CD4-positive, alpha-beta T cell treated with Interleukin-10 for 1 hour (primary cell): ENCODE results near the gene PLEKHM1.
A peak's percentile ranks its signal among the peaks of the same experiment; 100 is the strongest.
"Not testable (repeated sequence)": the region's sequence is repeated elsewhere in the genome, so short reads cannot be mapped to it uniquely, and the experiment has no call there.

Experiments
- DNase-seq: peaks from one replicate; pipeline ENCODE4 v3.0.0-alpha.2; 2020

Gene PLEKHM1

DNA sequence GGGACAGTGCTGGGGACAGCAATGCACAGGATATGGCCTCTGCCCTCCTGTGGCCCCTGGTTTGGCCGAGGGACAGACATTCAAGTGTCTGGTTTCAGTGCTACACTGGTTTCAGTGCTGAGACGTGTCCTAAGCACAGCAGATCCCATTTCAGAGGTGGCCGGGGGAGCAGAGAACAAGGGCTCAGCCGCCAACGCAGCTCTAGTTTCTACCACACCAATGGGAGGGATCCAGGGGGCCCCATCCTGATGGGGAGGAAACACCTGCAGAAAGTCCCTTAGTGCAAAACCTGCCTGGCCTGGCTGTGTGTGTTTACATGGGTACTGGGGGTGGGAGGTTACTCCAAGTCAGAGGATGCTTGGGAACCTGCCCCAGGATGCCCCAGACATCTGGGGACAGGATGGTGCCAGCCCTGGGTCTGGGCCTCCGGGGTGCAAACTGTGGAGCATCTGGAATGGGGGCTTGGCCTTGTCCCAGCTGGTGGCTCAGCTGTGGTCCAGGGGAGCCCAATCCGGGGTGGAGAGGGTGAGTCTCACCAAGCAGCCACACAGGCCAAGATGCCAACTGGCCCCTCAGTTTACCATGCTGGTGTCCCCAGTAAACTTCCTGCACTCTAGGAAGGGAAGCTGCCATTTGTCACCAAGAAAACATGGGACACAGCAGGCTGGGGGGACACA lies 49.5 kb downstream of the PLEKHM1 start:
- not testable (repeated sequence) for DNase-seq

DNA sequence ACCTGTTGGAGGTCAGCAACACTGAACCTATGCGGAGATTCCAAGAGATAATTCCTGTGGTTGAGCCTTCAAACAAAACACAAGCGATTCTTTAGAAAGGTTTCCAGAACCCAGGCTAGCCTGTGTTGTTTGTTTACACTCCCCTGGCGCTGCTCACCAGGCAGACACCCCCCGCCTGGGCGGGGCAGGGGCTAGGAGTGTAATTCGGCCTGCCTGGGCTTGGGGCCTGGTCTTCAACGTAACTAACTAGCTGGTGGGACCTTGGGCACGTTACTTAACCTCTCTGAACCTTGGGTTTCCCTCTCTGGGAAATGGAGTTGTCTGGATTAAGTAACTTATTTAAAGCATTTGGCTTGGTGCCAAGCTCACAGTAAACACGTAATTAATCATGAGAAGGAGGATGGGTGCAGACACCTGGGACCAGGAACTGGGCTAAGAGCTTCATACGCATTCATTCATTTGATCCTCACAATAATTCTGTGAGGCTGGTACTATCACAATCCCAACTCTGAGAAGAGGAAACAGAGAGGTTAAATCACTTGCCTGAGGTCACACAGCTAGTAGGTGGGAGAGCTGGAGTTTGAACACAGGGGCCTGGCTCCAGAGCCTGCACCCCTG lies 50.3 kb downstream of the PLEKHM1 start:
- DNase-seq, result no peak

DNA sequence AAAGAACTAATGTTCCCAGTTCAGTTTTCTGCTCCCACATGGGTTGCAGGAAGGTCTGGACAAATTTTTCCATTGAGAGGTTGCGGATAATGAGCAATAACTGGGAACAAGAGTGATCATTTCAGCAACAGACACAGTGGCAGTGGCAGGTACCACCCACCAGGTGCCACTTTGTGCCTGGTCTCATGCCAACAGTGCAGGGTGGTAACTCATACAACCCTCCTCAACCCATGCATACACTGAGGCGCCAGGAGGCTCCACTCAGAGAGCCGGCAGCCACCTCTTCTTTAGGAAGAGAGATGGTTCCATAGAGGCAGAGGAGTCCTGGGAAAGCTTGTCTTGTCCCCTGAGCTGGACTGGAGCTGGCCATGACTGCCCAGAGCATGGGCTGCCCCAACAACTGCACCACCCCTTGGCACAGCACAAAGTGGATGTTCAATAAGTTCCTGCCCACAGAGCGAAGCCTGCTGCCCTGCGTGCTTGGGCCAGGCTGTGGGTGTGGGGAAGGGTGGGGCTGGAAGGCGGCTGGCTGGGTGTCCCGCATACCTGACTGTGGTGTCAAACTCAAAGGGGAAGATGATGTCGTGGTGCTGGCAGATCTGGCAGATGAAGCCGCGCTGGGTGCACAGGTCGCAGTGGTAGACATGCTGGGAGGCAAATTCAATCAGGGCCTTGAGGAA lies 51.5 kb downstream of the PLEKHM1 start:
- DNase-seq, result no peak

DNA sequence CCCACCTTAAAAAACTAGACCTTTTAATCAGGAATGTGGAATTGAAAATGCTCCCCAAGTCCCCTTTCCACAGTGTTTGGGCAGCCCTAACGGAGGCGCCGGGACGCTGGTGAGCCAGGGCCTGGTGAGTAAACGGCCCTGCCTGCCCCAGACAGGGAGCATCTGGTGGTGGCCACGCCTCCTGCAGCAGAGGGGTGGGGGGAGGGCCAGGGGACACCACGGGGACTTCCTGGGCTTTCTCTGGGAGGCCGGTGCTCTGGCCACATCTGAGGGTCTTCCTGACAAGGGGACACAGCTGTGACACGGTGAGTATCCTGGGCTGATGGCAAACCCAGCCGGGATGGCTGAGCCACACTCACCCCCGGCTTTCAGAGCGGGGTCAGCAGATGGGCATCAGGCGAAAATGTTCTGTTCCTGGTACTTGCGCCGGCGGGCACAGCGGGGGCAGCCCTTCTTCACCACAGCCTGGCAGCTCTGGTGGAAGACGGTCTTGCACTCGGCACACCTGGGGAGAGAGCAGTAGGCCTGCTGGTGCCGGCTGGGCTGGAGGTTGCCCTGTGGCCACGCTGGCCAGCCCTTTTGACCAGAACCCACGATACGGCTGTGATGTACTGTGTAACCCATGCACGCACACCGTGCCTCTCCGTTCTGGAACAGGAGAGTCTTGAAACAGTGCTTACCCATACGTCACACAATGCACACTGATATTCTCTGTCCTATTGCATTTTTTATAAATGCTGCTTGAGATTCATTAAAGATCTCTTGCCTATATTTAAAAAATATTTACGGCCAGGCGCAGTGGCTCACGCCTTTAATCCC lies 52.8 kb downstream of the PLEKHM1 start:
- no peak for DNase-seq

DNA sequence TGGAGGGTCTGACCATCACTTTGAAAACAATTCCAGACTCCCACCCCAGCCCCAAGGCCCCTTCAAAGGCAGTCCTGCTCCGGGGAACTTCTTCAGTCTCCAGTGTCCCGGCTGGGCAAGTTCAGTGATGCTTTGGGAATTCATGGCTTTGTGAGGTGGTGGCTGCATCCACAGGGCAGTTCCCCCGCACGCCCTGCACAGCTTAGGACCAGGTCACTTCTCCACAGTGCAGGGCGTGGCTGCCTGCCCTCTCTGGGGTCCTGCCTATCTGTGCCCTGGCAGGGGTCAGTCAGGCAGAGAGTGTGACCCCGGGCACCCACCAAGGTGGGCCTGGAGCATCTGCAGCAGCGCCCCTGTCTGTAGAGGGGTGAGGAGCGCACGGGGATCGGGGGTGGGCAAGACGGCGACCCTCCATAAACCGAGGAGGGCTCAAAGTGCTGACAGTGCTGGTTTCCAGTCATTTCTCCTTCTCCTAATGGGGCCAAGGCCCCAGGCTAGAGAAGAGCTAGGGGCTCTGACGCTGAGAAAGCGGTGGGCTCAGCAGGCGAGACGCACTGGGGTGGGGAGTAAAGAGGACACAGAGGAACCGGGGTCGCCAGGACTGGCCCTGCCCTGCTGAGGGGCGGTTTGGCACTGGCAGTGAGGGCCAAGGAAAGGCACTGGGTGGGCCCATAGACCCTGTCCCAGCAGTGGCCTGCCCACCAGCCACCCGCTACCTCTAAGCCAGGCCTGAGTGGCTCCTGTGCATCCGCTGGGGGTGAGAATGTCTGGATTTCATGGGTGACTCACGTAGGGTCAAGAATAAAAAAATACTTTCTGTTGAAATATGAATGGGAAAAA lies 53.7 kb downstream of the PLEKHM1 start:
- no peak for DNase-seq

DNA sequence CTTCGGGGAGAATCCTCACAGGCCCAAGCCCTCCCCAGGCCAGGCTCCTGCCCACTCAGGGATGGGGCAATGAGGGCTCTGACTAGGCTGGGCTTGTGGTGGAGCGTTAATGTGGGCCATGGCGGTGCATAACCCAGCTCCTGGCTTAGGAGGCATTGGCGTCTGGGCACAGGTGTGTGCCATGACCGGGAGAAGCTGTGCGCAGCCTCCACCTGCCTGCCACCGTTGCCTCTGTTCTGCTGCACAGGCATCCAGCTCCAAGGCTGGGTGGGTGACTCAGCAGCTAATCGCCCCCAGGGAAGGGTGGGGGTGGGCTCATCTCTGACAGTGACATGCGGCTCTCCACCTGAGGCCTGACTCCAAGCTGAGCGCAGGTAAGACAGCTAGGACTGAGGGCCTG lies 54.4 kb downstream of the PLEKHM1 start:
- DNase-seq, result no peak

DNA sequence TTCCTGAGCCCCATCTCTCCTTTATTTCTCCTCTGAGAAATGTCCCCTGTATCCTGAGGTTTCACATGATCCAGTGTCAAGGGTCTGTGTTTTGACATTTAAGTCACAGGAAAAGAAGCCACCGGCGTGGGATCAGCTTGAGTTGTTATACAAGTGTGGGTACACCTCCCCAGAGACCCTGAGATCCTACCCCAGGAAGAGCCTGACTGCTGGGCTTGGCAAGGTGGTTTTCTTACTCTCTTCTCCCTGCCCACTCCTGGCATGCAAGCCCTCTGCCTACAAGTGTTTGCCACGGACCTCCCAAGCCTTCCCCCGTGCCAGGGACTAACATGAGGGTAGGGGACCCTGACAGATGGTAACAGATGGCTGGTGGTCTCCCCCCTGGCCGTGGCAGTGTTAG lies 55.0 kb downstream of the PLEKHM1 start:
- DNase-seq, result no peak

DNA sequence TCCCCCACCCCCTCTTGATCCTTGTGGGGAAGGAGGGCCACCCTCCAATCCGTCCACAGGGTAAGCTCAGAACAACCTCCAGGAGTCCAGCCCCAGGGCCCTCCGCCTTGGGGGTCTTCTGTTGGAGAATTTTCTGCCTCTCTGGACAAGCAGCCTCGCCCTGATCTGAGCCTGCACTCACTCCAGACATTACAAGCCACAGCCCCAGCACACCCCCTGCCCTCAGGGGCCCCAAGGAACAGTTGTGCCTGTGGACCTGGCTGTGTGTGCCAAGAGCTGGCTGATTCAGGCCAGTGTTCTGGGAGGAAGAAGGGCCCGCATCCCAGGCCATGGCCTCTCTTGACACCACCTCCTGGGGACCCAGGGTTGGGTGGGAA lies 57.4 kb downstream of the PLEKHM1 start:
- no peak for DNase-seq

DNA sequence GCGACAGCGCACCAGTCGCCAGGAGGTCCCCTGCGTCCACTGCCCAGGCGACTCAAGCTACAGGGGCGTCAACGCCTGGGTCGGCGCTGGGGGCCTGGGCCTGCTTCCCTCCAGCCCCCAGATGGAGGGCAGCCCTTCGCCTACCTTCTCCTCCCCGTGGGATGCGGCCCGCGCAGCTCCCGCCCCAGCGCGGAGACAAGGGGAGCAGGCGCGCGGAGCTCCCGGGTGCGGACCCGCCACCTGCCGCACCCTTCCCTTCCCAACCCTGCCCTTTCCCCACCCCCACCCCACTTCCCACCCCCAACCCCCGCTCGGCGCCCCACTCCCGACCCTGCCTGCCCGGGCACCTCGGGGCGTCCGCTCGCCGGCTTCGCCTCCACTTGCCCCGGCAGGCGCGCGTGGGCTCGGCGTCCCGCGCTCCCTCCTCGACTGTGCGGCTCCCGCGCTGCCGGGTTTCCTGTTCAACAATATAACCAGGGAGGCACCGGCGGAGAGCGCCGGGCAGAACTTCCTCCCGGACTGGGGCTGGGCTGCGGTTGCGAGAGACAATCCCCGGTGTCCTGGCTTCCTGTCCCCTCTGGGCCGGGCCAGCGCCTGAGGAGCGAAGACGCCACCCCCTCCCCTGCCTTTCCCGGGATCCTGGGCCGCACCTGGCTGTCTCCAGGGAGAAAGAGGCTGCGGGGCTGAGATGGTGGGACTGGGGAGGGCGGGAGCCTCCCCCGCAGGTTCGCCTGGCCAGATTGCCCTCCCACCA lies 57.9 kb downstream of the PLEKHM1 start, which contains the start of gene ARHGAP27:
ARHGAP27 (minus strand) TSS at position 466 of the 754 bp plus-strand sequence. CDS start 2,591 bp downstream, outside the sequence.
- peak; percentile 41 for DNase-seq

DNA sequence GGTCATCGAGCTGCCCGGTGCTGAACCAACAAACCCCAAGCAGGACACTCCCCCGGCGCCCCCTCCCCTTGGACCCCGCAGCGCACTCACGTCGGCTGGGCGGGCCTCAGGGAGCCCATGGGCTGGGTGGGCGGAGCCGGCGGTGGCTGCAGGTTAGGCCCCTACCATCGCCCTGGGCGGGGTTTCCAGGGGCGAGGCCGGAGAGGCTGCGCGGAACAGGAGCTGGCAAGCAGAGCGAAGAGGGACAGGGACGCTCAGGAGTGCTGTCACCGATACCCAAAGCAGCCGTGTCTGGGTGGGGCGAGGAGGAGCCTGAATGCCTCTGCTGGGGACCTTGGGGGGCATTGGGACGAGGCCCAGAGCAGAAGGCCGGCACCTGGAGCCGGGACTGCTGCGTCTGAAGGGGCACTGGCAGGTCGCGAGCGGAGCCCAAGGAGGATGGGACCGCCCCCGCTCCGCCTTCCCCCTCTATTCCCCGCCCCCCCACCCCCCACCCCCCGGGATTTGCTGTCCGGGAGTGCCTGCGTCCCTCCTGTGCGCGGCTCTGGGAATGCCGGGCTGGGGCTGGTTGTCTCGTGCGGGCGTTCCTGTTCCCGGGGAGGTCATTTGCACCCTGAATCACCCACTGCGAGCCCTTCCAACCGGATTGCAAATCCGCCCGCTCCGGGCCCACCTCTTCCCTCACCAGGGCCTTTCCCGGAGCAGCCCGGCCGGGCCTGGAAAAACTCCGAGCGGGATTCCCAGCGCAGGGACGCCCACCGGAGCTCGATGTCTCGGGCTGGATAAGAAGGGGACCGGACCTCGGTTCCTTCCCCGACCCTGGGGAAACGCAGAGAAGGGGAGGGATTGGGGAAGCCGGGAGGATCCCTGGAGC lies 58.8 kb downstream of the PLEKHM1 start:
- peak; percentile 79 for DNase-seq

DNA sequence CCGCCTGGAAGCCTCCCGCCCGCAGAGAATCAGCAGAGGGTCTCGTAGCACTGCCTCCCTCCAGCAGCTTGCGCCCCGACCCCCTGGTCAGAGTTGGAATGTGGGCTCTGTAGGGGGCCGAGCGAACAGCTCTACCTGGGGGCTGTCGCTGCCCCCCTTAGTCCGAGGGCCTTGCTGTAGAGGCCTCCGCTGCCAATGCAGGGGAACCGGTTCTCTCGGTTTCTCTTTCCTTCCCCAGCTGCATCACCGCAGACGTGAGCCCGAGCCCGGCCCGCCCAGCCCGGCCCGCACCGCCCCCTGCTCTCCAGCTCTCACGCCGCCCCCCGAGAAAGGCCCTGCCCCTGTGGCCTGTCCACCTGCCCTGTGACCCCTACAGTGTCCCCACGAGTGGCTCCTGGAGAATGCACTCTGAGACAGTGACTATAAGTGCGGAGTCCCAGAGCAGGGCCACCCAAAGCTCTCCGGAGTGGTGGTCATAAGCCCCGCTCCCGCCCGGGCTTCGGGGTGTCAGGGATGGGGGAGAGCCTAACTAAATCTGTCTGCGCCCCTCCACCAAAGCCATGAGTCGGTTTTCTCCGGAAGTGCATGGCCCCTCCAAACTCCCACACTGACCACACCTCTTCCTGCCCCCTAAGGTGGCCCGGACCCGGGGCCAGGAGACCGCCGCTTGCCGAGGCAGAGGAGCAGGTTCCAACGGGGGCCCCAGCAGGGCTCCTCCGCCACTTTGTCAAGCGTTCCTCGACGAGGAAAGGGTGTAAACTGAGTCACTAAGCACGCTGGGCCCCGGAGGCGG lies 59.6 kb downstream of the PLEKHM1 start:
- no peak for DNase-seq

DNA sequence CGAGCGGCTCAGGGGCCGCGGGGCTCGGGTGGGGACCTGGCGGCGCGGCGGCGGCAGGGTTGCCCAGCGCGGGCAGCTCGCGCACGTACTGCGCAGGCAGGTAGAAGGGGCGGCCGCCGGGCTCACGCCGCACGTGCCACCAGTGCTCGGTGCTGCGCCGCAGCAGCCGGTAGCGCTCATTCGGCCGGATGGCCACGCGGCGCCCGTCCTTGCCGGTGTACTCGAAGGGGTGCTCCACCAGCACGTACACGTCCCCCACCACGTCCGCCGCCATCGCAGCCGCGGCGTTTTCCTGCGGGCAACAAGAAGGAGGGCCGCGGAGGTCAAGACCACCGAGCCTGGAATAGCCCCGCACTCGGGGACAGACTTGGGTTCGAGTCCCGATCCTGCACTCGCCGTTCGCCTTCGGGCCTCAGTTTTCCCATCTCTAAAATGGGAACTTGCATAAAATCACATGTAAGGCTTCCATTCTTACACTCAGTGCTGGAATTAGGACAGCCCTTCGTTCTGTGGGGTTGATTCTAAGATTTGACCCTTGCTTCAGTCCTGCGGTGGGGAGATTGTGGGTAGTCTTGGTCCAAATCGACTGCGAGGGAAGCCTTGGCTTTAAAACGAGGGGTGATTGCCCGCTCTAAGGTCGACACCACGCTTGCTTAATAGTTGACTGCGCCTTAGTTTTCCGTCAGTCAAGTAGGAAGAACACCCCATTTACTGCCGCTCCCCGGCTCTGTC lies 60.3 kb downstream of the PLEKHM1 start:
- no peak for DNase-seq

DNA sequence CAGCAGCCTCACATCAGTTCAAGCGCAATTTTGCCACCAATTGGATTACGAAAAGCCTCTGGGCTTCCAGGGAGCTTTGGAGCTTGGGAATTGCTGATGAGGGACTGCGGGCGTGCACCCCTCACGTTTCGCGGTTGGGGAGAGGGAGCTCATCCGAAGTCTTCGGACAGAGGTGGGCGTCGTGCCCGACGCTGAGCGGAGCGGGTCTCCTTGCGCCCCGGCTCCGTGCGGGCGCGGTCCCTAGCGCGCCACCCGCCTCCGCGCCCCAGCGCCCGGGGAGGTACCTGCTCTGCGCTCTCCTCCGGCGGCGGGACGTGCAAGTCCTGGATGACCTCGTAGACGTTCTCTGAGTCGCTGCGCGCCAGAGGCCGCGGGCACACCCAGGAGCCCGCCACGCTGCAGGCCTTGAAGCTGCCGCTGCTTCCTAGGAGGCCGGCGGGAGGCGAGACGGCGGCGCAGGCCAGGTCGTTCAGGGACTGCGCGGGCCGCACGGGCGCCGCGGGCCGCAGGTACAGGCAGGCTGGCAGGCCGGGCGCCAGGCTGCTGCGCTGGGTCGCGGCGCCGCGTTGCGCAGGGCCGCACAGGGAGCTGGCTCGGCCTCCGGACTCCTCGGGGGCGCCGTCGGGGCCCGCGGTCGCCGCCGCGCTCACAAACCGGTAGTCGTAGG lies 61.0 kb downstream of the PLEKHM1 start:
- DNase-seq, result no peak

DNA sequence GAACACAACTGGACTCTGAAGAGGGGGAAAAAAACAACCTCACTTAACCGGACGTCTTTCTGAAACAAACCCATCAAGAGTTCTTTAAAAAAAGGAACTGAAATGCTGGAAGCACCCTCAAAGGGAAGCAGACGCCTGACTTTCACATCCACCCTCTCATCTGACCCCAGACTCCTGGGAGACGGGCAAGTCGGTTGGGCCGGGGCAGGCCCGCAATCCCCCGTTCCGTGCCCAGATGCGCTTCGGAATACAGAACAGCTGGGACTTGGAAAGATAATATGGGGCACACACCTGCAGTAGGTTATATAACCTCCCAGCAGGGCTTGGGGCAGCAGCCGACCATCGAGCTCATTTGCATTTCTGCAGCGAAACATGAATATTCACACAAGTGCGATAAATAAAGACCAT lies 61.6 kb downstream of the PLEKHM1 start:
- no peak for DNase-seq

DNA sequence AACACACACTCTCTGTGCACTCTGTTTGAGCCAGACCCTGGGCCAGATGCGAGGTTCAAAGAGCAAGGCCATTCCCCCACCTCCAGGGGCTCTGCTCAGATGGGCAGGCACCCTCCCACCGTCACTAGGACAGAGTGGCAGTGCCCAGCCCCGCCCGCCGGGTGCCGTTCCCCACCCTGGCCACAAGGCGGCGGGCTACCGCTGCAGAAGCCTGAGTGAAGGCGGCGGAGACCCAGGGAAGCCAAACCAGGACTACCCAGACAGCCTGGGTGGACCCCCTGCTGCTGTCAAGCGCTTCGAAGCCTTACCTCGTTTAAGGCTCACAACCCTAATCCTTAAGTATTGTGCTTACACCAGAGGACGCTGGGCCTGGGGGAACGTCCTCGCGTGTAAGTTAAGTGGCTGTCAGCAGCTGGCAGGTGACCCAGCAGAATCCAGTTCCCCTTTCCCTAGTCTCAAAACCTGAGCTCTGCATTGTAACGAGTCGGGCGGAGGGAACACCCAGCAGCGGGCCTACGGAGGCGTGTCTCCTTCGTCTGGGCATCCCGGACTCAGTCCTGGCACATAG lies 62.4 kb downstream of the PLEKHM1 start:
- DNase-seq, result peak; percentile 81

DNA sequence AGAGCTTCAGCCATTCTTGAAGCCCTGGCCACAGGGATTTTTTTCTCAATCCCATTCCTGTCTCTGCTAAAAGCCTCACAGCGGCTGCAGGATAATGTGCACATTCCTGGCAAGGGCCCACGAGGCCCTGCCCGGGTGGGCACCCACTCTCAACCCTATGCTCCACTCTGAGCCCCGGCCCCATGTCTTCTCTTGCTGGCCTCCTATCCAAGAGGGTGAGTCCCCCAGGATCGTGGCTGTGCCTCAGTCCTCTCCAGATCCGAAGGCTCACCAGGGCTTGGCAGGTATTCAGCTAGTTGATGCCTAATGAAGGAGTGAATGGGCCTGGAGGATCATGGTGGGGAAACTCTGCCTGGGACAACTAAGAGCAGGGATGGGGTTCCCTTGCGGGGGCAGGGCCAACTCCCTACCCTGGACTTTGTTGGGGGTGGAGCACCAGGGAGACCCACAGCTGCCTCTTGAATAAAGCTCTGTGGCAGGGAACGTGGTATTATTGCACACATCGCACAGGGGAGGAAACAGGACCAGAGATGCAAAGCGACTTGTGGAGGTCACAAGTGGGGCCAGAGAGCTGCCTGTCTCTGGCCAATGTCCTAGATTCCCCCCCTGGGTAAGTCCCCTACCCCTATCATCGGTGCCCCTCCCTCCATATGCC lies 63.2 kb downstream of the PLEKHM1 start:
- no peak for DNase-seq

DNA sequence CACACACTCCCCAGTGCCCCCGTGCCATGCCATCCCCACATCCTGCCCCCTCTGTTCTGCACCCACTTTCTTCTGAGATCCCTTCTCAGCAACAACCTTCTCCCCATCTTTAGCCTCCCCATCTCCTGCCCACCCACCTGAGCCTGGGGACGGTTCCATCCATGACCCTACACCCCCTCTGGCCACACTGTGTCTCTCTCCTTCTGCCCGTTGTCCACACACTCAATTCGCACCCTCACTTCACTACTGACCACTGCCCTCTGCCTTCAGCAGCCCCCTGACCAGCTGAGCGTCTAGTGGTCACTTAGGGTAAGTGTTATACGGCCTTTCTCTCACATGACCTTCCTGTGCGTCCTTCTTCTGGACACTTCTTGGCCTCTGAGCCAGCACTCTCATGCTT lies 64.0 kb downstream of the PLEKHM1 start:
- no peak for DNase-seq
